ENCODE measurements around the gene PPP1R36.

- TF ChIP-seq GATA3 (IDR thresholded peaks at IDR 0.05; ENCODE audit: low read depth, low read length) (no peak), GATA2 (IDR thresholded peaks at IDR 0.05; ENCODE audit: low read depth, low read length) (no peak)
Measured at GRCh38 chr14:64611358-64612020, 61.7 kb downstream of the PPP1R36 start.
